Fibroblast of skin of right biceps (primary cell): ENCODE data around the gene TGFB2.

Experiments
- DNase-seq: peaks from one replicate; pipeline ENCODE4 v3.0.0-alpha.2; 2013

The TGFB2 gene

GRCh38 chr1:218466341-218467010, 121.3 kb downstream of the TGFB2 start:
- no peak for DNase-seq

GRCh38 chr1:218467101-218468072, 122.3 kb downstream of the TGFB2 start:
- peak; percentile 87 for DNase-seq

GRCh38 chr1:218468711-218469110, 123.6 kb downstream of the TGFB2 start:
- no peak for DNase-seq

GRCh38 chr1:218472885-218473284, 127.7 kb downstream of the TGFB2 start:
- no peak for DNase-seq

- DNase-seq: peak; percentile 76
Observed at GRCh38 chr1:218473522-218473921, 128.4 kb downstream of the TGFB2 start.

- no peak for DNase-seq
Observed at GRCh38 chr1:218474128-218474527, 129.0 kb downstream of the TGFB2 start.

GRCh38 chr1:218475275-218475674, 130.1 kb downstream of the TGFB2 start:
- DNase-seq: no peak

GRCh38 chr1:218475699-218476098, 130.6 kb downstream of the TGFB2 start:
- DNase-seq: no peak

- peak; percentile 93 for DNase-seq
Observed at GRCh38 chr1:218476385-218476784, 131.2 kb downstream of the TGFB2 start.

- no peak for DNase-seq
Observed at GRCh38 chr1:218478336-218478735, 133.2 kb downstream of the TGFB2 start.

- DNase-seq: peak; percentile 87
Observed at GRCh38 chr1:218479436-218480115, 134.4 kb downstream of the TGFB2 start.

GRCh38 chr1:218480137-218480536, 135.0 kb downstream of the TGFB2 start:
- peak; percentile 94 for DNase-seq

- DNase-seq: peak; percentile 93
Observed at GRCh38 chr1:218480588-218481099, 135.5 kb downstream of the TGFB2 start.

- DNase-seq: peak; percentile 63
Observed at GRCh38 chr1:218481116-218481775, 136.1 kb downstream of the TGFB2 start.

- DNase-seq: peak; percentile 49
Observed at GRCh38 chr1:218482683-218483082, 137.5 kb downstream of the TGFB2 start.

GRCh38 chr1:218485241-218485928, 140.2 kb downstream of the TGFB2 start:
- no peak for DNase-seq

GRCh38 chr1:218488531-218488930, 143.4 kb downstream of the TGFB2 start:
- DNase-seq: no peak

- peak; percentile 87 for DNase-seq
Observed at GRCh38 chr1:218488986-218489385, 143.8 kb downstream of the TGFB2 start.

- no peak for DNase-seq
Observed at GRCh38 chr1:218490406-218490922, 145.3 kb downstream of the TGFB2 start.

- DNase-seq: peak; percentile 61
Observed at GRCh38 chr1:218492874-218493273, 147.7 kb downstream of the TGFB2 start.

GRCh38 chr1:218493986-218494385, 148.8 kb downstream of the TGFB2 start:
- peak; percentile 30 for DNase-seq
